Right atrium auricular region (tissue), 2 donors: ENCODE measurements around the gene NAA35. TPM values are rescaled to one million over a fixed set of nuclear protein-coding genes. Genes with fewer than 3 reads are reported as not detected.

ENCODE experiments used
- DNase-seq: peaks from one replicate; pipeline ENCODE4 v3.0.0-alpha.2; 2019; ENCODE audit warnings: low spot score
- H3K27ac ChIP-seq, 2 donors: fragments of 200-600 bp; sonication (generic); 1 replicate in 1 of 2; 2 replicates in 1 of 2; pipeline ENCODE4 v1.5.1; 2016 to 2019
- H3K27me3 ChIP-seq, 2 donors: fragments of 200-600 bp; sonication (generic); one replicate each; pipeline versions ENCODE4 v1.5.1 to v1.6.0; 2017 to 2019
- H3K36me3 ChIP-seq: fragments of 200-600 bp; sonication (generic); one replicate; pipeline ENCODE4 v1.5.1; 2016
- H3K4me1 ChIP-seq, 2 donors: fragments of 200-600 bp; sonication (generic); one replicate each; pipeline versions ENCODE4 v1.5.1 to v1.6.0; 2017 to 2019
- H3K4me3 ChIP-seq, 2 donors: fragments of 200-600 bp; sonication (generic); 1 replicate in 1 of 2; 2 replicates in 1 of 2; pipeline ENCODE4 v1.5.1; 2017 to 2019; ENCODE audit warnings: mild to moderate bottlenecking in 1 of 2, moderate library complexity in 1 of 2
- H3K9me3 ChIP-seq, 2 donors: fragments of 200-600 bp; sonication (generic); one replicate each; pipeline ENCODE4 v1.5.1; 2019
- total RNA-seq, 2 donors: library from RNA; depleted of rRNA; stranded (reverse); fragments of >200 nt; gene quantifications; one replicate each; pipeline ENCODE4 v1.1.0, GENCODE V29; 2016
- TF ChIP-seq, protein P1 (sequence below), 2 donors: fragments of 200-600 bp; sonication (generic); IDR thresholded peaks; one replicate each; pipeline ENCODE4 v1.5.1; 2019; ENCODE audit warnings: antibody characterized with exemption in 2 of 2

NAA35 gene
- total RNA-seq, 2 donors from 2014 or later = 12.1 to 12.4 TPM

DNA sequence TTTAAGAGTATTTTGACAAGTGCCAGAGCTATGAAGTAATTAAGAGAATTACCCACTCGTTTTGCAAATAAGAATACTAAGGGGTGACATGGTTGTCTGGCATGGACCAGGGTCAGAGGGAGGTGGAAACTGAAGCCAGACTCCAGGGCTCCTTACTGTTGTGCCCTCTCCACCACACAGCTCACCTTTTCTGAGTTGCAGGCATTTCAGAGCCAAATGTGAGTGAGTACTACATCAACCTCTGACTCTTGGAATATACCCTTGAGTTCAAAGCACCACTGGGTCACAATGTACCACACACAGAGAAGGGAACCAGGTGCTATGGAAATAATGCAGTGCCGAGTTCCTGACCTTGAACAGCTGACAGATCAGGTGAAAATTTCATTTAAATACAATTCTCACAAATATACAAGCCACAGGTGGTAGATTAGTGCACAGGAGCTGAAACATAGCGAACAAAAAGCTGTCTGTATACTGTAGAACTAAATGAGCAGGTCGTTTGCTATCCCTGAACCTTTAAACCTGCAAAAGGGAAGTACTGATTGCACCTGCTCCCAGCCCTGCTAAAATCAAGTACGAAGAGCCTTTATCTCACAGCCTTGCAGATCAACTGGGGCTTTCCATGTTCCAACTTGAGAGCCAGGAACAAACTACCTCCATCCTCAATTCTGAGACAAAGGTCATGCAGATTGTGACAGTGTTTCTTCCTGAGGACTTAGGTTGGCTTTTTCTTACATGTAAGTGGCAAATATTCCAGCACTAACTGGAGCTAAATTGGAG is 101.4 kb downstream of the NAA35 start:
- TF ChIP-seq, protein P1, sequence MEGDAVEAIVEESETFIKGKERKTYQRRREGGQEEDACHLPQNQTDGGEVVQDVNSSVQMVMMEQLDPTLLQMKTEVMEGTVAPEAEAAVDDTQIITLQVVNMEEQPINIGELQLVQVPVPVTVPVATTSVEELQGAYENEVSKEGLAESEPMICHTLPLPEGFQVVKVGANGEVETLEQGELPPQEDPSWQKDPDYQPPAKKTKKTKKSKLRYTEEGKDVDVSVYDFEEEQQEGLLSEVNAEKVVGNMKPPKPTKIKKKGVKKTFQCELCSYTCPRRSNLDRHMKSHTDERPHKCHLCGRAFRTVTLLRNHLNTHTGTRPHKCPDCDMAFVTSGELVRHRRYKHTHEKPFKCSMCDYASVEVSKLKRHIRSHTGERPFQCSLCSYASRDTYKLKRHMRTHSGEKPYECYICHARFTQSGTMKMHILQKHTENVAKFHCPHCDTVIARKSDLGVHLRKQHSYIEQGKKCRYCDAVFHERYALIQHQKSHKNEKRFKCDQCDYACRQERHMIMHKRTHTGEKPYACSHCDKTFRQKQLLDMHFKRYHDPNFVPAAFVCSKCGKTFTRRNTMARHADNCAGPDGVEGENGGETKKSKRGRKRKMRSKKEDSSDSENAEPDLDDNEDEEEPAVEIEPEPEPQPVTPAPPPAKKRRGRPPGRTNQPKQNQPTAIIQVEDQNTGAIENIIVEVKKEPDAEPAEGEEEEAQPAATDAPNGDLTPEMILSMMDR (IDR thresholded peaks at IDR 0.05) = no peak
- Histone ChIP-seq H3K27me3 (no peaks in the 10 kb centered on the region), H3K4me3 (no peak overlapping the region), H3K27ac (no peak overlapping the region), H3K36me3 (no peaks in the 10 kb centered on the region), H3K4me1 (peaks cover 0 to 3% of the 10 kb centered on the region in 2 donors), H3K9me3 (no peaks in the 10 kb centered on the region)
- no peak for DNase-seq

DNA sequence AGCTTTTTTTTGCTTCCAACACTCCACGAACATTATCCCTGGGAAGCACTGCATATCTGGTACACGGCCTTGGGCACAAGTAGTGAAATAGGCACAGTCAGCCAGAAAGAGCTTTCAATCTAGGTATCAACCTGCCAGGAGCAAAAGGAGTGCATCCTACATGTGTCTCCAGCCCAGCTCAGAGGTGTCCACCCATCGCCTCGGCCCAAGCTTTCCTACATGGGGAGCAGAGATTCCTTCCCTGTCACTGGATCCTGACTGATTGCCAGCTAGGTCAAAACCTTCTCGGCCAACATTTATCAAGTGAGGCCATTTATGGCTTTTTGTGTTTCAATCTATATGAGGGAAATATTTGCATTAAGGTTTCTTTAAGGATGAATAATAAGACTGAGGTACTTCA is 102.6 kb downstream of the NAA35 start:
- no peak overlapping the region for H3K4me3 ChIP-seq
- no peaks in the 10 kb centered on the region for H3K9me3 ChIP-seq
- H3K36me3 ChIP-seq = no peaks in the 10 kb centered on the region
- peaks cover 0 to 3% of the 10 kb centered on the region in 2 donors for H3K4me1 ChIP-seq
- TF ChIP-seq, protein P1 (IDR thresholded peaks at IDR 0.05) = no peak
- H3K27me3 ChIP-seq = no peaks in the 10 kb centered on the region
- H3K27ac ChIP-seq = no peak overlapping the region
- no peak for DNase-seq

DNA sequence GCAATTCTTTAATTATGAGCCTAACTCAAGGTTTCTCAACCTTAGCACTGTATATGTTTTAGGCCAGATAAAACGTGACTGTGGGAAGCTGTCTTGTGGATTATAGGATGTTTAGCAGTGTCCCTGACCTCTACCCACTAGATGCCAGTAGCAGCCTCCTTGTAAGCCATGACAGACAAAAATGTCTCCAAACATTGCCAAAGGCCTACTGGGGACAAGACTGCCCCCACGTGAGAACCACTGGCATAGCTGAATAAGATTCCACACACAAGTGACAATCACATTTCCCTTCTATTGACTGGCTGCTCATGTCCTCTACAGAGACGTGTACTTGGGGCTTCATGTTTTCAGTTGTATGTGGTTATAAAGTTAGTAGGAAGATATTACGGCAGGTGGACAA is 103.1 kb downstream of the NAA35 start:
- Histone ChIP-seq H3K4me1 (peaks cover 0 to 3% of the 10 kb centered on the region in 2 donors), H3K27me3 (no peaks in the 10 kb centered on the region), H3K27ac (no peak overlapping the region), H3K36me3 (no peaks in the 10 kb centered on the region), H3K9me3 (no peaks in the 10 kb centered on the region), H3K4me3 (no peak overlapping the region)
- DNase-seq = no peak
- TF ChIP-seq, protein P1 (IDR thresholded peaks at IDR 0.05) = no peak

DNA sequence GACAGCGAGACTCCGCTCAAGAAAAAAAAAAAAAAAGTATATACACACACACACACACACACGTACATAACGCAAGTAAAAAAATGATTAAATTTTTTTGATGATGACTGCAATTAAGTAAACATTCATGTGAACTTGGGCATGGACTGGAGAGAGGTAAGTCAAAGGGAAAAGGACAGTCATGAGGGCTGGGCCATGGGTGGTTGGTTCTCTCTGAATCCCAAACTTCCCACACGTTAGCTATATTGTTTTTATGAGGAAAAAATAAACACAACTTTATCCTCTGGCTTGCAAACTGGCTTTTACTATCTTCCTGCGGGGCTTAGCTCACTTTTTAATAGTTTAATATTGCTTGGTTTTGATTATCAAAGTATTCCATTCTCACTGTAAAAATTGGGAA is 104.7 kb downstream of the NAA35 start:
- Histone ChIP-seq H3K4me1 (peaks cover 0 to 3% of the 10 kb centered on the region in 2 donors), H3K36me3 (no peaks in the 10 kb centered on the region), H3K9me3 (no peaks in the 10 kb centered on the region), H3K4me3 (no peak overlapping the region), H3K27ac (no peak overlapping the region), H3K27me3 (no peaks in the 10 kb centered on the region)
- TF ChIP-seq, protein P1 (IDR thresholded peaks at IDR 0.05) = no peak
- DNase-seq = no peak

DNA sequence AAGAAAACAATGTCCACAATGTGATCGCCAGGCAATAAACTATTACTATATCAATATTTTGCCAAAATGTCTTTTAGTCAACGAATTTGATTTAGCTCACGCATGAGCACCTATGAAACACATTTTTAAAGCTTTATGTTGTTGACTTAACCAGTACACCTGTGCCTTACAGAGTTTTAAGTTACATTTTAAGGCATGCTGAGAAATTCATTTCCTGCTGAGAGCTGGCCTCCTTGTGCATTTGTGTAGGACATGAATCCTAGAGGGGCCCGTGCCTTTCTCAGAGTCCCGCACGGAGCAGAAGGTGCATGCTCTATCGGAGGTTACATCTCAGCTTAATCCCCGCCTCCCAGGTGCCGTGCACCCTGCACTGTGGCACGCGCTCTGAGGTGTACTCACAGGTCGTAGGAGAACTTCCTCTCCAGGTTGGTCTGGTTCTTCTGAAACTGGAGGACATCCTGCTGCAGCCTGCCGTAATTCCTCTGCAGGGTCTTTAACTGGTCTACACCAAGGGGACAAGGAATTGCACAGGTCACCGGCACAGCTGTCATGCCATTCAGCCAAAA is 105.2 kb downstream of the NAA35 start:
- H3K36me3 ChIP-seq = no peaks in the 10 kb centered on the region
- DNase-seq = no peak
- no peak overlapping the region for H3K4me3 ChIP-seq
- no peaks in the 10 kb centered on the region for H3K9me3 ChIP-seq
- TF ChIP-seq, protein P1 (IDR thresholded peaks at IDR 0.05) = no peak
- H3K27ac ChIP-seq = no peak overlapping the region
- peaks cover 0 to 3% of the 10 kb centered on the region in 2 donors for H3K4me1 ChIP-seq
- H3K27me3 ChIP-seq = no peaks in the 10 kb centered on the region
